GM12878 (cell line): Measurements from ENCODE around the gene CTSF. TPM values are rescaled to one million over a fixed set of nuclear protein-coding genes. Genes with fewer than 3 reads are reported as not detected.

Experiments used
- BCL3 ChIP-seq: IDR thresholded peaks from 2 replicates; pipeline ENCODE4 v1.6.1; 2011; ENCODE audit warnings: borderline replicate concordance, low read depth, mild to moderate bottlenecking, moderate library complexity, low read length; ENCODE audit not compliant: insufficient read depth, poor library complexity, severe bottlenecking
- BRCA1 ChIP-seq: IDR thresholded peaks from 2 replicates; pipeline ENCODE4 v1.6.1; 2011; ENCODE audit warnings: low read depth, low read length, improper control_type of control experiment
- CHD2 ChIP-seq: IDR thresholded peaks from 2 replicates; pipeline ENCODE4 v1.6.1; 2011; ENCODE audit warnings: low read depth, low read length, improper control_type of control experiment, borderline replicate concordance
- CTCF ChIP-seq, 3 experiments: IDR thresholded peaks in 2 of 3; conservative IDR thresholded peaks in 1 of 3; 2 replicates each; pipeline ENCODE4 v1.5.1; 2011; ENCODE audit warnings: low read depth in 3 of 3, low read length in 3 of 3, mild to moderate bottlenecking in 3 of 3, control low read depth in 2 of 3, moderate library complexity in 2 of 3, inconsistent platforms in 1 of 3, mixed read lengths in 1 of 3; ENCODE audit not compliant: control insufficient read depth in 2 of 3, insufficient read depth in 1 of 3; ENCODE audit errors: extremely low read depth in 1 of 3
- GATAD2B ChIP-seq: fragments of 450-650 bp; conservative IDR thresholded peaks from 2 replicates; pipeline ENCODE4 v1.6.1; 2017; ENCODE audit warnings: low read depth, mild to moderate bottlenecking, moderate library complexity
- MXI1 ChIP-seq: fragments of 150-350 bp; IDR thresholded peaks from 2 replicates; pipeline ENCODE4 v1.6.1; 2011; ENCODE audit warnings: low read depth, mild to moderate bottlenecking, inconsistent platforms, low read length, improper control_type of control experiment
- PAX5 ChIP-seq: IDR thresholded peaks from 2 replicates; pipeline ENCODE4 v1.6.1; 2011; ENCODE audit warnings: low read depth, low read length, borderline replicate concordance
- RAD21 ChIP-seq: IDR thresholded peaks from 2 replicates; pipeline ENCODE4 v1.6.1; 2011; ENCODE audit warnings: mild to moderate bottlenecking, low read depth, low read length, moderate library complexity; ENCODE audit not compliant: insufficient read depth
- SMC3 ChIP-seq: IDR thresholded peaks from 2 replicates; pipeline ENCODE4 v1.6.1; 2011; ENCODE audit warnings: low read length, improper control_type of control experiment, borderline replicate concordance
- SREBF1 ChIP-seq: IDR thresholded peaks from 2 replicates; pipeline ENCODE4 v1.6.1; 2012; ENCODE audit warnings: mild to moderate bottlenecking, low read length
- ZNF217 ChIP-seq: fragments of 450-650 bp; IDR thresholded peaks from 2 replicates; pipeline ENCODE4 v1.6.1; 2017; ENCODE audit warnings: antibody characterized with exemption, mild to moderate bottlenecking
- polyA plus RNA-seq, 11 experiments: library from polyadenylated mRNA; depleted of rRNA in 4 of 11; unstranded in 6 of 11; stranded (reverse) in 5 of 11; fragments of >200 nt; fragmentation: Nextera tagmentation in 4 of 11; fragmentation: Illumina TruSeq in 1 of 11; extraction: Ambion mirVana in 4 of 11; extraction: Trizol in 1 of 11; gene quantifications; 1 replicate in 1 of 11; 2 replicates in 10 of 11; pipeline versions ENCODE4 v1.2.1 to v1.2.3, GENCODE V29; 2011 to 2016; ENCODE audit warnings: inconsistent platforms in 2 of 11, missing spikeins in 2 of 11, low read depth in 1 of 11
- total RNA-seq, 4 experiments: library from RNA; depleted of rRNA in 3 of 4; stranded (reverse); fragments of >200 nt in 3 of 4; fragmentation: Illumina TruSeq in 1 of 4; extraction: Trizol in 1 of 4; gene quantifications; 2 replicates each; pipeline versions ENCODE4 v1.2.1 to v1.2.3, GENCODE V29; 2013 to 2021

Gene CTSF
- total and polyA plus RNA-seq, 10 of the 15 experiments (the other 5 are each of a cell fraction or from before 2014, with no cell fraction given), result 0.11 to 0.41 (median 0.26) TPM; not detected in 4

- TF ChIP-seq BCL3, result no peak
- TF ChIP-seq CHD2, result peak; percentile 46; the same call in 1 of the 2 replicates
- TF ChIP-seq ZNF217, result no peak
- TF ChIP-seq BRCA1, result no peak
- TF ChIP-seq MXI1, result peak; percentile 29; the same call in 1 of the 2 replicates
- no peak for TF ChIP-seq SREBF1
- TF ChIP-seq RAD21, result peak; percentile 33; the same call in 1 of the 2 replicates
- peak; percentile 62 to 87 (median 80) for TF ChIP-seq CTCF (IDR thresholded peaks at IDR 0.05 in 2 of 3, conservative IDR thresholded peaks at IDR 0.05 in 1 of 3; ENCODE audit: control insufficient read depth in 2 of 3, extremely low read depth in 1 of 3, insufficient read depth in 1 of 3, low read depth in 3 of 3, low read length in 3 of 3)
- 0 out of 2 replicates have a peak, but pooled peaks have one; percentile 45 for TF ChIP-seq PAX5
- peak; percentile 65 for TF ChIP-seq SMC3
- 0 out of 2 replicates have a peak, but pooled peaks have one; percentile 38 for TF ChIP-seq GATAD2B
Observed at GRCh38 chr11:66543263-66544107, 24.9 kb downstream of the CTSF start (continued).
